Stimulated activated CD8-positive, alpha-beta memory T cell treated with anti-CD3 and anti-CD28 coated beads, Interleukin-7, amount 100 ng/mL, for 24 hours (primary cell): ENCODE results near the gene GRB2.
"Not testable (repeated sequence)": the region's sequence is repeated elsewhere in the genome, so short reads cannot be mapped to it uniquely, and the experiment has no call there.

Source experiments
- DNase-seq: peaks from one replicate; pipeline ENCODE4 v3.0.0-alpha.2; 2020; ENCODE audit warnings: low read depth

The GRB2 gene

DNA sequence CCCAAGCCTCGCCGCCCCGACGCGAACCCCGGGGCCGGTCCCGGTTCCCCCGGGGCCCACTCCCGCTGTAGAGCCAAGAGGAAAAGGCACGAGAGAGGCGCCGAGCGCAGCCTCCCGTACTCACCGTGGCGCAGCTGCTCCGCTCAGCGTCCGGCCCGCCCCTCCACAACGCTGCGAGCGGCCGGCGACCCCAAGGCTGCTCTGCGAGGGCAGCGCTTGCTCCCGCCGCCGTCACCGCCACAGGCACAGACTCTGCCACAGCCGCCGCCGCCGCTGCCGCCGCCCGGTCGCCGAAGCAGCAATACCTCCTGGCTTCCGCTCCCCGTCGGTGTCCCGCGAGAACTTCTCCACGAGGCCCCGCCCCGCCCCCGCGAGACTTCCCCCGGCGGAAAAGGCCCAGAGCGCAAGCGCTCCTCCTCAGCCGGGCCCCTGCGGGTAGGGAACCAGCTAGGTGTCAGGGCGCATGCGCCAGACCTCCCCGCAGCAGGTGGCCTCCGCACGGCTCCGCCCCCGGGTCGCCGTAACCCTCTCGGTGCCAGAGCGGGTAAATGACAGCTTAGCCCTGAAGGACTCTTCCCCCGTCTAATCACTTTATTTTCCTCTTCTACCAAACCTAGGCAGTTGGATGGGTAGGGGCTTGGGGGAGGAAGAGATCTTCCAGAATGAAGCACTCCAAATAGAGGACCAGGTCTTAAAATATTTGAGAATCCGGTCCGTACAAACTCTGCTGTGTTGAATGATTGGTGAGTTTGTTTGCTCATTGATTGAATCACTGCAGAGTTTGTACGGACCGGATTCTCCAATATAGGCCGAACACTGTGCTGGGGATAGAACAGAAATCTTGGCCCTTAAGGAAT lies at the start of gene GRB2:
TSS of gene GRB2 (minus strand) at position 314 of the 857 bp plus-strand sequence. CDS start 12,050 bp downstream, outside the sequence.
- DNase-seq: peak; percentile 99

DNA sequence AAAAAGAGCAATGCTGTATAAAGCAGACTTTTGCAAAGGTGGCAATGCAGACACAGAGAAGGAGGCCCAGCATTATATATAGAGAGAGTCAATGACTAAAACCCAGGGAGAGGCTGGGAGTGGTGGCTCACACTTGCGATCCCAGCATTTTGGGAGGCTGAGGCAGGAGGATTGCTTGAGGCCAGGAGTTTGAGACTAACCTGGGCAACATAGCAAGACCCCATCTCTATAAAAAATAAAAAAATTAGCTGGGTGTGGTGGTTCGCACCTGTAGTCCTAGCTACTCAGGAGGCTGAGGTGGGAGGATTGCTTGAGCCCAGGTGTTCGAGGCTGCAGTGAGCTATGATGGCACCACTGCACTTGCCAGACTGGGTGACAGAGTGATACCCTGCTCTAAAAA lies 49.2 kb upstream of the GRB2 start:
- DNase-seq: not testable (repeated sequence)

DNA sequence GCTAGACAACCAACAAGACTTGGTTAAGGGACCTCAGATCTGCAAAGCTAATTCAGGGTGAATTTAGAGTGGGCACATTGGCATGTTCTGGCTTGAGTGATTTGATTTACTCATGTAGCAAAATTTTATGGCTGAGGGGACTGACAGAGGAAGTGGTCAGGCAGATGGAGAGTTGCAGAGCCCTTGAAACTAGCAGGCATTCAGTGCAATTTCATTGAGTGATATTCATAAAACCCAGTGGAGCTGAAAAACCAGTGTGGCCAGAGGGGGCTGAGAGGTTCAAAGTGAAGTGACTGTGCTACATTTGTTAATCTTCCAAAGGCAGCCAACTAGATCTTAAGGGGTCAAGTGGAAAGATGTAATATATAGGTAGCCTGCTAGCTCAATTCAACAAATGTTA lies 48.7 kb upstream of the GRB2 start:
- DNase-seq: no peak

DNA sequence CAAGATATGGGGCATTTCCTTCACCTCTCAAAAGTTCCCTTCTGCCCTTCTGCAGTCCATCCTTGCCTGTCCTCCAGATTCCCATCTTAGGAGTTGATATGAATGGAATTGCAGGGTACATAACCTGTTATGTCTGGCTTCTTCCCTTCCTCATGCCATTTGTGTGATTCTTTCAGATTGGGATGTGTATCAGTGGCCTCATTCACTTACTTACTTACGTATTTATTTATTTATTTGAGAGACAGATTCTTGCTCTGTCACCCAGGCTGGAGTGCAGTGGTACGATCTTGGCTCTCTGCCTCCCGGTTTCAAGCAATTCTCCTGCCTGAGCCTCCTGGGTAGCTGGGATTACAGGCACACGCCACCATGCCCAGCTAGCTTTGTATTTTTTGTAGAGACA lies 44.8 kb upstream of the GRB2 start:
- no peak for DNase-seq

DNA sequence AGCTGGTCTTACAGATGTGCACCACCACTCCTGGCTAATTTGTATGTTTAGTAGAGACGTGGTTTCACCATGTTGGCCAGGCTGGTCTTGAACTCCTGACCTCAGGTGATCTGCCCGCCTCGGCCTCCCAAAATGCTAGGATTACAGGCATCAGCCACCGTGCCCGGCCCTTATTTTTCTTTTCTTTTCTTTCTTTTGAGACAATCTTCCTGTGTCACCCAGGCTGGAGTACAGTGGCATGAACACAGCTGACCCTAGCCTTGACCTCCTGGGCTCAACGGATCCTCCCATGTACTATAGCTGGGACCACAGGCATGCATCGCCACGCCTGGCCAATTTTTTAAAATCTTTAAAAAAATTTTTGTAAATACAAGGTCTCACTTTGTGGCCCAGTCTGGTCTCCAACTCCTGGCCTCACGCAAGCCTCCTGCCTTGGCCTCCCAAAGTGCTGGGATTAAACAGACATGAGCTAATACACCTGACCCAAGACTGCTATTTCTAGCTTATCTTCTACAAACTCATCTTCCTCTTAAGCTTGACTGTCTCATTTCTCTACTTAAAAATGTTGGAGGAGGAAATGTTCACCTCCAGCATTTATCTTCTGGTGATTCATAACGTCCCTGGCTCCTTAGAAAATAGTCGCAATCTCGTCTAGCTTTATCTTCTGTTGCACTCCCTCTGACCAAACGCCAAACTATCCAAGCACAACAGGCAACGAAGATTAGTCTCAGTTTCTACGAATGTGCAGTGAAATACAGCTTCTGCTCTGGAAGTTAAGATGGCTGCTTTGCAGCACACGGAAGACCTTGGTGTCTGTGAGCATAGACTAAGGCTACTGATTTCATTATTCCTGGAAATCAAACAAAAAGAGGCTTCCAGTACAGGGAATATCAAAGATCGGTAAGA lies 42.7 kb upstream of the GRB2 start:
- no peak for DNase-seq

DNA sequence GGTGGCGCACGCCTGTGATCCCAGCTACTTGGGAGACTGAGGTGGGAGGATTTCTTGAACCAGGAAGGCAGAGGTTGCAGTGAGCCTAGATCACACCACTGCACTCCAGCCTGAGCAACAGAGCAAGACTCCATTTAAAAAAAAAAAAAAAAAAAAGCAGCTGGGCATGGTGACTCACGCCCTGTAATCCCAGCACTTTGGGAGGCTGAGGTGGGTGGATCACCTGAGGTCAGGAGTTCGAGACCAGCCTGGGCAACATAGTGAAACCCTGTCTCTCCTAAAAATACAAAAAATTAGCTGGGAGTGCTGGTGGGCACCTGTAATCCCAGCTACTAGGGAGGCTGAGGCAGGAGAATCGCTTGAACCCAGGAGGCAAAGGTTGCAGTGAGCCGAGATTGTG lies 40.4 kb upstream of the GRB2 start:
- DNase-seq: not testable (repeated sequence)

DNA sequence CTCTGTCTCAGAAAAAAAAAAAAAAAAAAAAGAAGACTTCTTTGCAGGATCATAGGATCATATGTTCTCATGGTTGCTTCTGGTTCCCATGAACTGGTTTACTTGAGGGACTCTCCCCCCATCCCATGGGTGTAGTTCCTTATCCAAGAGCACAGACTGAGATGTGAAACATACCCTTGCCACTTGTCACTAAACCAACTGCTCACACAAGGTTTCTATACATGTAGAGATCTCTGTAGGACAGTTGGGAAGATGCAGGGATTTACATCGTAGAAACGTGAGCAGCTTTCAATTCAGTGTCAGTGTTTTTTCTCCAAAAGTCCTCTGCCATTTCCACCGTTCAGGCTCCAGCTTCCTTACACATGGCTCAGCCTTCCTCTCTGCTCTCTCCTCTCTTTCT lies 39.8 kb upstream of the GRB2 start:
- DNase-seq: no peak

DNA sequence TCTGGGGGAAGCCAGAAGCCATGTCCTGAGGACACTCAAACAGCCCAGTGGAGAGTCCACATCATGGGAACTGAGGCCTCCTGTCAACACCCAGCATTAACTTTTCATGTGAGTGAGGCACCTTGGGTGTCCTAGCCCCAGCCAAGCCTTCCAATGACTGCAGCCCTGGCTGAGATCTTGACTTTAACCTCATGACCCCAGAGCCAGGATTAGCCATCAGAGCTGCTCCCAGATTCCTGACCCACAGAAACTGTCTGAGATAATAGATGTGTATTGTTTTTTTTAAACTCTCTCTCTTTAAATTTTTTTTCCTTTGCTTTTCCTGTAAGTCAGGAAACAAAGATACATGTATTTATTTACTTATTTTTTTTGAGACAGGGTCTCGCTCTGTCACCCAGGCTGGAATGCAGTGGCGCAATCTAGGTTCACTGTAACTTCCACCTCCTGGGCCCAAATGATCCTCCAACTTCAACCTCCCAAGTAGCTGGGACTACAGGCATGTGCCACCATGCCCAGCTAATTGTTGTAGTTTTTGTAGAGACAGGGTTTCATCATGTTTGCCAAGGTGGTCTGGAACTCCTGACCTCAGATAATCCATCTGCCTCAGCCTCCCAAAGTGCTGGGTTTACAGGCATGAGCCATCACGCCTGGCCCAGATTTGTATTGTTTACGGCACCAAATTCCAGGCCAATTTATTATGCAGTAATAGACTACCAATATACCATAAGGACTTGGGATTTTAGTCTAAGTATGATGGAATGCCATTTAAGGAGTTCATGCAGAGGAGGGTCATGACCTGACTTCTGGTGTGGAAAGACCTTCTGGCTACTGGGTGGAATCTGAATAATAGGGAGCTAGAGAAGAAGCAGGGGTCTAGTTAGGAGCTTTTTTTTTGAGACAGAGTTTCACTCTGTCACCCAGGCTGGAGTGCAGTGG lies 37.0 kb upstream of the GRB2 start:
- DNase-seq: no peak

DNA sequence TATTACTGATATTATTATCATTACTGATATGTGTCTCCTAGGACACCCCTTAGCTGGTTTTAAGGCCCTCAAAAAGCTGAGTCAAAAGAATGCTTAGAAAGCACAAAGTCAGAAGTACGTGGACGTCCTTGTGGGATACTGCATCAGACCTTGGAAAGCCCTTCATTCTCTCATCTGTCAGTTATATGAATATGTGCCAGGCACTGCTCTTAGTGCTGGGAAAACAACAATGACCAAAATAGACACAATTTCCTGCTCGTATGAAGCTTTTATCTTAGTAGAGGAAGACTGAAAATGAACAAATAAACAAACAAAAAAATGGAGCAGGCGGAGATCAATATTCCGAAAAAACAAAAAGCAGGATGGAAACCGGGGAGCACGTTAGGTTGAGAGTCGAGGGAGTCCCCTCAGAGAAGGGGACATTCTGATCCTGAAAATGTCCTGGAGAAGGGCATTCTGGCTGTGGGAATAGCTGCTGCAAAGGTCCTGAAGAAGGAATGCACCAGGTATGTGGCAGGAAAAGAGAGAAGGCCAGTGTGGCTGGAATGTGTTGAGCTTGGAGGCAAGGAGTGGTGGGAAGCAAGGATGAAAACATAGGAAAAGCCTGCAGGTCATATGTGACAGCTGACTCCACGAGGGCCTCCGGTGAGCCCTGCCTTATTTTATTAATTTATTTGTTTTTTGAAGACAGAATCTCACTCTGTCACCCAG lies 35.4 kb upstream of the GRB2 start:
- no peak for DNase-seq

DNA sequence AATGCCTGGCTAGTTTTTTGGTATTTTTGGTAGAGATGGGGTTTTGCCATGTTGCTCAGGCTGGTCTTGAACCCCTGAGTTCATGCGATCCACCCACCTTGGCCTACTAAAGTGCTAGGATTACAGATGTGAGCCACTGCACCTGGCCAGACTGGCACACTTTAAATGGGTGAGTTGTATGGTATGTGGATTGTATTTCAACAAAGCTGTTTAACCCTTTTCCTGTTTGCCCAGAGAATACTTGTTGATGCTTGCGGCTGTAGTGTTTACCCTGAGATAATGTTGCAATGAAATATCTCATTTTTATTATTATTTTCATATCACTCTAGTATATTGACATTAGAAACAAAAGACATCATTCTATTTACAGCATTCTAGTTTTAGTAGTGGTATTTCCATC lies 33.8 kb upstream of the GRB2 start:
- no peak for DNase-seq

DNA sequence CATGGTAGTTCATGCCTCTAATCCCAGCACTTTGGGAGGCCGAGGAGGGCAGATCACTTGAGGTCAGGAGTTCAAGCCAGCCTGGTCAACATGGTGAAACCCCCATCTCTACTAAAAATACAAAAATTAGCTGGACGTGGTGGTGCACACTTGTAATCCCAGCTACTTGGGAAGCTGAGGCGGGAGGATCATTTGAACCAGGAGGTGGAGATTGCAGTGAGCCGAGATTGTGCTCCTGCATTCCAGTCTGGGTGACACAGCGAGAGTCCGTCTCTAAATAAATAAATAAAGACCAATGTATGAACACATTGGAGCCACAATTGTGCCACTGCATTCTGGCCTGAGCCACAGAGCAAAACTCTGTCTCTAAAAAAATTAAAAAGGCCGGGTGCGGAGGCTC lies 31.9 kb upstream of the GRB2 start:
- not testable (repeated sequence) for DNase-seq

DNA sequence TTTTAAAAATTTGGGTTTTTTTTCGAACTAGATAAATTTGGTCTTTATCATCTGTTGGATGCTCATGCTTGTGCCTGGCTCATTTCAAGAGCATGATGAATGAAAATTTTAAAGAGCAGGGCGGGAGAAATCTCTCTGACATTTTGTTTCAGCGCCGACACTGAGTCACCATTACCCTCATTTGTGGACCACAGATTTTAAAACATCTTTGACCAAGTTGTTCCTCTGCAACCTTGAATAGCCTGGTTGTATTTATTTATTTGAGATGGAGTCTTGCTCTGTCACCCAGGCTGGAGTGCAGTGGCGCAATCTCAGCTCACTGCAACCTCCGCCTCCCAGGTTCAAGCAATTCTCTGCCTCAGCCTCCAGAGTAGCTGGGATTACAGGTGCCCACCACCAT lies 29.0 kb upstream of the GRB2 start:
- DNase-seq: not testable (repeated sequence)

DNA sequence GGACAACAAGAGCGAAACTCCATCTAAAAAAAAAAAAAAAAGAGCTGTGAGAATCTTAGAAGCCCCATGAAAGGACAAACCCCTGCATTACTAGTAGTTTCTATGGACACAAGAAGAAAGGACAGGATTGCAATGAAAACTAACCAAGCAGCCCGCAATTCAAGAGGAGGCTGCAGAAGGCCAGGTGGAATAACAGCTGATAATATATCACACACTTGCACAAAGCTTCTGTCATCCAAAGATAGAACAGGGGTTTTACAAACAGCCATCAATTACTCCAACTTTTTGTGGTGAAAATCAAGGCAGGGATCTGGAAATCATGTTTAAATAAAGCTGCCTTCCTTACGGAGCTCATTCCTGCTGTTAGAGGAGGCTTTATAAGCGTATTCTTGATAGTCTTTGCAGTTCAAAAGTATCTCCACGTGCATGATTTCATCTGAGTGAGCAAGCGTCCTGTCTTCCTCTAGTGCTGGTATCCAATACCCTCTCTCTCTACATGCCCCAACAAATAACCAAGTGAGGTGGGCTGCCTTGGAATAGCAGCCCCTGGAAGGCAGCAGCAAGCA lies 27.8 kb upstream of the GRB2 start:
- DNase-seq: no peak

DNA sequence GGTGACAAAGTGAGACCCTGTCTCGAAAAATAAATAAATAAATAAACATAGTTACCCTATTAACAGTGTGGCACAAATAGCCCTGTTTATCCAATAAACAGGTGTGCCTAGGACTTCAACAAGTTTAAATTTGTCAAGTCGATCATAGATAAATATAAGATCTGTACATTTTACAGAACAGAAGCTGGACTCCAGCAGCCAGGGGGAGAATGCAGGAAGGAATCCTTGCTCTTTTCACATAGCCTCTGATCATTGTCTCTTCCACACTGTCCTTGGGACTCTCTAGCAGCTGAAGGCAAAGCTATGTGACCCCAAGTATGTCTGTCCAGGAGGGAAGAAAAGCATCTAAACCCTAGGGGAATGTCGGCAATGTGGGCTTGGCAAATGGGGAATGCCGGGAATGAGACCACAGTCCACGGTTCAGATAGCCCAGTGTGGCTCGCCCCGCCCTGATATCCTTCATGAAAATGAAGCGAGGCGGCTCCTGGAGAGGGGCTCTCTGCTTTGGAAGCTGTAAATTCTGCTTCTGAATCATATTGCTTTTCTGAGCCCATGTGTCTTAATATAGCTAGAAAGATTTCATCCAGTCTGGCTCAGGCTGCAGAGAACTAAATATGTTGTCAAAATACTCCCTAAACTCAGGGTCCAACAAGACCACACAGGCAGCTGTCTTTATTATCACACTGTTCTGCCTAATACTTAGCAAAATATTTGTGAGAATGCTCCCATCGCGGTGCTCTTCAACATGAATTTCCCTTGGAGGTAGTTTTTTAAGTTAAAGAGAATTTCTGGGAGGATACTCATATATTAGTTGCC lies 24.9 kb upstream of the GRB2 start:
- no peak for DNase-seq

DNA sequence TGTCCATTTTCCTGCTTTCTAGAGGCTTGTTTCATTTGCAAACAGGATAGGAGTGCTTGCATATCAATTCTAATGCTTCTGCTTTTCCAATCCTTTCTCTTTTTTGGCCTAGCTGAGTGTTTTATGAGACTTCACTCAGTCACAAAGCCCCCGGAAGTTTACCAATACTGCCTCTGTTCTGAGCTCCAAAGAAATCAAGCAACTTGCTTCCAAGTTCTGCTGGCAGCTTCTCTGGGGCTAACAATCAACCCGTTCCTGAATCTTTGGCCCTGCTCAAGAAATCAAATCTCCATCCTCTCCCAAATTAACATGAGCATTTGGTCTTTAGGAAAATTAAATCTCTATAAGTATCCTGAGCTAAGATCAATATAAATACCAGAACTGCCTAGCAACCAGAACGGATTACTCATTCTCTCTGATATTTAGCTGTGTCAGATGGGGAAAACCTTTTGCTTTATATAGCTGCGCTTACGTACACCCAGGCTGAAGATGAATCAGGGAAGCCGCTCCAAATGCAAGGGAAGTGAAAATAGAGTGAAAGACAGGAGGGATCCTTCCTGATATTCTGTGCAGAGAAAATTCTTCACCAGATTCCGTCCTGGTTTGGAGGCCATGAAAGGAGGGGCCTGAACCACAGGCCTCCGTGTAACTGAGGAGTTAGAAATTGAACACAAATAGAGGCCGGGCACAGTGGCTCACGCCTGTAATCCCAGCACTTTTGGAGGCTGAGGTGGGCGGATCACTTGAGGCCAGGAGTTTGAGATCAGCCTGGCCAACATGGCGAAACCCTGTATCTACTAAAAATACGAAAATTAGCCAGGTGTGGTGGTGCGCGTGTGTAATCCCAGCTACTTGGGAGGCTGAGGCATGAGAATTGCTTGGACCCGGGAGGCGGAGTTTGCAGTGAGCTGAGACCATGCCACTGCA lies 23.3 kb upstream of the GRB2 start:
- no peak for DNase-seq

DNA sequence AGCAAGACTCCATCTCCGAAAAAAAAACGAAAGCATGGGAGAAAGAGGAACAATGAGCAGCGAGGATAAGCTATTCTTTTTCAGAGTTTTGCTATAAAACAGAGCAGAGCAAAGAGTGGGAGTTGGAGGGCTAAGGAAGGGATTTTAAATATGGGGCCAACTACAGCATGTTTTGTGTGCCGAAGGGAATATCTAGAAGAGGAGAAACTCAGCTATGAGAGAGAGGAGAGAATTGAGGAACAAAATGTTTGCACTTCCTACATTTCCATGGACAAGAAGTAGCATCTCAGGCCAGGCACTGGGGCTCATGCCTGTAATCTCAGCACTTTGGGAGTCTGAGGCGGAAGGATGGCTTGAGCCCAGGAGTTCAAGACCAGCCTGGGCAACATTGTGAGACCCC lies 13.1 kb upstream of the GRB2 start:
- no peak for DNase-seq

DNA sequence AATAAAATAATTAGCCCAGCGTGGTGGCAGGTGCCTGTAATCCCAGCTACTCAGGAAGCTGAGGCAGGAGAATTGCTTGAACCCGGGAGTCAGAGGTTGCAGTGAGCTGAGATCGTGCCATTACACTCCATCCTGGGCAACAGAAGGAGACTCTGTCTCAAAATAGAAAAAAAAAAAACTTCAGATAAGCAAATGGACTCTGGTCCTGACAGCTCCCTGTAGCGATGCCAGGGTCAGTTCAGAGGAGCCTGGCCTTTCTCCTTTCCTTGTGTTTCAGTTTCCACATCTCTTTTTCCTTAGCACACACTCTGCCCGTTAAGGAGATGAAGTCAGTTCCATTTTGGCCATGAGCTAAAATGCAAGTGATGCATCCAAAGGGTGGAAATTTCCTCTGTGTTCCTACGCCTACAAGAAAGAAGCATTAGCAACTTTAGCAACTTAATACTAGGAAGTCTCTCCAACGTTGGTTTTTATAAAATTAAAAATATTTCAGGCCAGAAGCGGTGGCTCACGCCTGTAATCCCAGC lies 11.6 kb upstream of the GRB2 start:
- DNase-seq: no peak

DNA sequence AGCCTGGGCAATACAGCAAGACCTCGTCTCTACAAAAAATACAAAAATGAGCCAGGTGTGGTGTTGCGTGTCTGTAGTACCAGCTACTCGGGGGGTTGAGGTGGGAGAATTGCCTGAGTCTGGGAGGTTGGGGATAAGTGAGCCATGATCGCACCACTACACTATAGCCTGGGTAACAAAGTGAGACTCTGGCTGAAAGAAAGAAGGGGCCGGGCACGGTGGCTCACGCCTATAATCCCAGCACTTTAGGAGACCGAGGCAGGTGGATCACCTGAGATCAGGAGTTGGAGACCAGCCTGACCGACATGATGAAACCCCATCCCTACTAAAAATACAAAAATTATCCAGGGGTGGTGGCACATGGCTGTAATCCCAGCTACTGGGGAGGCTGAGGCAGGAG lies 10.5 kb upstream of the GRB2 start:
- DNase-seq: no peak

DNA sequence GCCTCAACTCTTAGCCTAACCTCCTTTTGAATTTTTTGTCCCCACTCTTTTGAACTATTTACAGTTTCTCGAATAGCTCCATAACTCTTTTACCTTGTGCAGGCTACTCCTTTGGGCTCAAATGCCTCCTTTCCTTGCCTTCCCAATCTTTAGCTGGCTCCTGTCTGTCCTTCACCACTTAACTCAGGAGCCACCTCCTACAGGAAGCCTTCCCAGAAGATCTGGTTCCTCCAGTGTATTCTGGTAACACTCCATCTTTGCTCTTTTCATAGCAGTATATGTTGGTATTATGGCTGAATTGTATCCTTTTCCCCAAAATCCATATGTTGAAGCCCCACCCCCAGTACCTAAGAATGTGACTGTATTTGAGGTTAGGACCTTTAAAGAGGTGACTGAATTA lies 9.0 kb upstream of the GRB2 start:
- no peak for DNase-seq
